HEK293 (cell line): ENCODE results near the gene SLC25A2.
A peak's percentile ranks its signal among the peaks of the same experiment; 100 is the strongest.

Experiments used
- BCL11A ChIP-seq: fragments of 450-650 bp; formaldehyde crosslinking; IDR thresholded peaks from 2 replicates; pipeline ENCODE4 v1.5.1; 2016; ENCODE audit warnings: low read depth, missing biosample characterization, missing genetic modification characterization
- GFI1B ChIP-seq: fragments of 450-650 bp; formaldehyde crosslinking; IDR thresholded peaks from 2 replicates; pipeline ENCODE4 v1.5.1; 2016; ENCODE audit warnings: missing biosample characterization, missing genetic modification characterization
- IKZF3 ChIP-seq: fragments of 450-650 bp; IDR thresholded peaks from 2 replicates; pipeline ENCODE4 v1.5.0; 2018; ENCODE audit warnings: missing biosample characterization, mild to moderate bottlenecking, missing genetic modification characterization, moderate library complexity
- KLF8 ChIP-seq: fragments of 450-650 bp; formaldehyde crosslinking; IDR thresholded peaks from 2 replicates; pipeline ENCODE4 v1.5.1; 2016; ENCODE audit warnings: missing biosample characterization, missing genetic modification characterization
- OVOL3 ChIP-seq: fragments of 450-650 bp; formaldehyde crosslinking; IDR thresholded peaks from 2 replicates; pipeline ENCODE4 v1.5.1; 2016; ENCODE audit warnings: missing biosample characterization, missing genetic modification characterization
- PATZ1 ChIP-seq: fragments of 450-650 bp; formaldehyde crosslinking; IDR thresholded peaks from 2 replicates; pipeline ENCODE4 v1.5.1; 2016; ENCODE audit warnings: missing biosample characterization, missing genetic modification characterization
- RBAK ChIP-seq: fragments of 450-650 bp; formaldehyde crosslinking; IDR thresholded peaks from 2 replicates; pipeline ENCODE4 v1.5.1; 2016; ENCODE audit warnings: missing biosample characterization, missing genetic modification characterization
- SETDB1 ChIP-seq: IDR thresholded peaks from one replicate; pipeline ENCODE4 v1.6.1; 2017; ENCODE audit warnings: mild to moderate bottlenecking, low read length, moderate library complexity, mixed read lengths; ENCODE audit not compliant: insufficient read length
- SP7 ChIP-seq: fragments of 450-650 bp; formaldehyde crosslinking; IDR thresholded peaks from 2 replicates; pipeline ENCODE4 v1.5.1; 2016; ENCODE audit warnings: missing biosample characterization, missing genetic modification characterization
- TRIM28 ChIP-seq: IDR thresholded peaks from 2 replicates; pipeline ENCODE4 v1.6.1; 2011; ENCODE audit warnings: low read length, control low read depth, borderline replicate concordance
- ZBTB26 ChIP-seq: fragments of 450-650 bp; formaldehyde crosslinking; optimal IDR thresholded peaks from 2 replicates; pipeline ENCODE3; 2016; ENCODE audit warnings: missing biosample characterization, mild to moderate bottlenecking, missing genetic modification characterization
- ZBTB7A ChIP-seq: fragments of 450-650 bp; formaldehyde crosslinking; IDR thresholded peaks from 2 replicates; pipeline ENCODE4 v1.5.1; 2016; ENCODE audit warnings: low read depth, missing biosample characterization, missing genetic modification characterization
- ZIC2 ChIP-seq: fragments of 450-650 bp; formaldehyde crosslinking; IDR thresholded peaks from 2 replicates; pipeline ENCODE4 v1.5.1; 2016; ENCODE audit warnings: missing biosample characterization, missing genetic modification characterization
- ZNF114 ChIP-seq: fragments of 450-650 bp; formaldehyde crosslinking; IDR thresholded peaks from 2 replicates; pipeline ENCODE4 v1.5.0; 2017; ENCODE audit warnings: missing biosample characterization, missing genetic modification characterization
- ZNF133 ChIP-seq: fragments of 450-650 bp; formaldehyde crosslinking; IDR thresholded peaks from 2 replicates; pipeline ENCODE4 v1.5.1; 2016; ENCODE audit warnings: missing biosample characterization, missing genetic modification characterization
- ZNF140 ChIP-seq: fragments of 450-650 bp; formaldehyde crosslinking; IDR thresholded peaks from 2 replicates; pipeline ENCODE4 v1.5.1; 2016; ENCODE audit warnings: missing biosample characterization, missing genetic modification characterization
- ZNF184 ChIP-seq: fragments of 450-650 bp; IDR thresholded peaks from 2 replicates; pipeline ENCODE4 v1.5.1; 2018; ENCODE audit warnings: missing biosample characterization, mild to moderate bottlenecking, missing genetic modification characterization
- ZNF302 ChIP-seq: fragments of 450-650 bp; formaldehyde crosslinking; IDR thresholded peaks from 2 replicates; pipeline ENCODE4 v1.5.1; 2016; ENCODE audit warnings: missing biosample characterization, missing genetic modification characterization, low read depth
- ZNF324 ChIP-seq: fragments of 450-650 bp; formaldehyde crosslinking; IDR thresholded peaks from 2 replicates; pipeline ENCODE4 v1.5.1; 2016; ENCODE audit warnings: missing biosample characterization, missing genetic modification characterization
- ZNF335 ChIP-seq: fragments of 450-650 bp; formaldehyde crosslinking; conservative IDR thresholded peaks from 2 replicates; pipeline ENCODE4 v1.5.1; 2016; ENCODE audit warnings: missing biosample characterization, missing genetic modification characterization
- ZNF37A ChIP-seq: fragments of 450-650 bp; IDR thresholded peaks from 2 replicates; pipeline ENCODE4 v1.5.1; 2018; ENCODE audit warnings: missing biosample characterization, missing genetic modification characterization
- ZNF48 ChIP-seq: fragments of 450-650 bp; formaldehyde crosslinking; IDR thresholded peaks from 2 replicates; pipeline ENCODE4 v1.5.1; 2016; ENCODE audit warnings: missing biosample characterization, missing genetic modification characterization
- ZNF488 ChIP-seq: fragments of 450-650 bp; formaldehyde crosslinking; IDR thresholded peaks from 2 replicates; pipeline ENCODE4 v1.5.1; 2016; ENCODE audit warnings: missing biosample characterization, missing genetic modification characterization
- ZNF510 ChIP-seq: fragments of 450-650 bp; formaldehyde crosslinking; IDR thresholded peaks from 2 replicates; pipeline ENCODE4 v1.5.1; 2018; ENCODE audit warnings: mild to moderate bottlenecking, missing genetic modification characterization, missing biosample characterization; ENCODE audit not compliant: insufficient replicate concordance
- ZNF544 ChIP-seq: fragments of 450-650 bp; formaldehyde crosslinking; IDR thresholded peaks from 2 replicates; pipeline ENCODE4 v1.5.0; 2017; ENCODE audit warnings: missing biosample characterization, missing genetic modification characterization
- ZNF548 ChIP-seq: fragments of 450-650 bp; formaldehyde crosslinking; IDR thresholded peaks from 2 replicates; pipeline ENCODE4 v1.5.1; 2016; ENCODE audit warnings: missing biosample characterization, missing genetic modification characterization
- ZNF610 ChIP-seq: fragments of 450-650 bp; formaldehyde crosslinking; IDR thresholded peaks from 2 replicates; pipeline ENCODE4 v1.5.1; 2016; ENCODE audit warnings: missing biosample characterization, missing genetic modification characterization, borderline replicate concordance
- ZNF624 ChIP-seq: fragments of 450-650 bp; formaldehyde crosslinking; IDR thresholded peaks from 2 replicates; pipeline ENCODE4 v1.5.1; 2017; ENCODE audit warnings: missing biosample characterization, missing genetic modification characterization
- ZNF654 ChIP-seq: fragments of 450-650 bp; formaldehyde crosslinking; IDR thresholded peaks from 2 replicates; pipeline ENCODE4 v1.5.1; 2016; ENCODE audit warnings: low read depth, missing biosample characterization, missing genetic modification characterization
- ZNF660 ChIP-seq: fragments of 450-650 bp; IDR thresholded peaks from 2 replicates; pipeline ENCODE4 v1.5.1; 2018; ENCODE audit warnings: missing biosample characterization, mild to moderate bottlenecking, missing genetic modification characterization
- ZNF677 ChIP-seq: fragments of 450-650 bp; IDR thresholded peaks from 2 replicates; pipeline ENCODE4 v1.5.0; 2018; ENCODE audit warnings: missing biosample characterization, mild to moderate bottlenecking, missing genetic modification characterization, moderate library complexity
- ZNF747 ChIP-seq: fragments of 450-650 bp; formaldehyde crosslinking; IDR thresholded peaks from 2 replicates; pipeline ENCODE4 v1.5.1; 2016; ENCODE audit warnings: missing biosample characterization, missing genetic modification characterization
- ZNF785 ChIP-seq: fragments of 450-650 bp; formaldehyde crosslinking; IDR thresholded peaks from 2 replicates; pipeline ENCODE4 v1.5.1; 2016; ENCODE audit warnings: missing biosample characterization, missing genetic modification characterization
- ZNF843 ChIP-seq: fragments of 450-650 bp; formaldehyde crosslinking; IDR thresholded peaks from 2 replicates; pipeline ENCODE4 v1.5.1; 2016; ENCODE audit warnings: missing biosample characterization, missing genetic modification characterization
- ZSCAN16 ChIP-seq: fragments of 450-650 bp; formaldehyde crosslinking; IDR thresholded peaks from 2 replicates; pipeline ENCODE4 v1.5.1; 2016; ENCODE audit warnings: missing biosample characterization, missing genetic modification characterization
- ZSCAN18 ChIP-seq: fragments of 450-650 bp; formaldehyde crosslinking; IDR thresholded peaks from 2 replicates; pipeline ENCODE4 v1.5.1; 2016; ENCODE audit warnings: missing biosample characterization, missing genetic modification characterization
- ZXDB ChIP-seq: fragments of 450-650 bp; formaldehyde crosslinking; IDR thresholded peaks from 2 replicates; pipeline ENCODE4 v1.5.1; 2016; ENCODE audit warnings: missing biosample characterization, missing genetic modification characterization

SLC25A2 gene

GRCh38 chr5:141320225-141321169 is 16.6 kb upstream of the SLC25A2 start, which contains the start of gene TAF7 (continued):
- 0 out of 2 replicates have a peak, but pooled peaks have one; percentile 31 for TF ChIP-seq SP7 (tag by site-specific recombination)
- TF ChIP-seq BCL11A (tag by site-specific recombination): no peak
- TF ChIP-seq ZXDB (tag by site-specific recombination): peak; percentile 75
- TF ChIP-seq ZNF324 (tag by site-specific recombination): peak; percentile 78
- no peak for TF ChIP-seq ZBTB7A
- TF ChIP-seq ZSCAN18: no peak
- no peak for TF ChIP-seq ZNF184
- 0 out of 2 replicates have a peak, but pooled peaks have one; percentile 7 for TF ChIP-seq PATZ1
- no peak for TF ChIP-seq ZSCAN16
- no peak for TF ChIP-seq ZNF37A (tag by site-specific recombination)
- TF ChIP-seq IKZF3 (tag by site-specific recombination): no peak
- TF ChIP-seq ZNF302: no peak
- no peak for TF ChIP-seq ZNF747 (tag by site-specific recombination)
- TF ChIP-seq ZNF610 (tag by site-specific recombination): peak; percentile 58; the same call in 1 of the 2 replicates
- TF ChIP-seq TRIM28: peak; percentile 85
- peak; percentile 45; the same call in 1 of the 2 replicates for TF ChIP-seq ZNF677 (tag by site-specific recombination)
- peak; percentile 67 for TF ChIP-seq KLF8 (tag by site-specific recombination)
- TF ChIP-seq ZNF843 (tag by site-specific recombination): no peak; the same call in 1 of the 2 replicates
- no peak for TF ChIP-seq ZNF548 (tag by site-specific recombination)
- TF ChIP-seq OVOL3 (tag by site-specific recombination): no peak
- TF ChIP-seq ZNF335 (tag by site-specific recombination): peak; percentile 60
- TF ChIP-seq ZNF48 (tag by site-specific recombination): no peak
- TF ChIP-seq ZNF785 (tag by site-specific recombination): no peak
- TF ChIP-seq ZNF660 (tag by site-specific recombination): peak; percentile 87
- TF ChIP-seq GFI1B (tag by site-specific recombination): no peak
- no peak for TF ChIP-seq RBAK
- TF ChIP-seq ZIC2: peak; percentile 27; the same call in 1 of the 2 replicates
- TF ChIP-seq ZNF133 (tag by site-specific recombination): no peak
- no peak for TF ChIP-seq ZNF544 (tag by site-specific recombination)
- TF ChIP-seq SETDB1: peak; percentile 94
- no peak for TF ChIP-seq ZNF140 (tag by site-specific recombination)
- no peak for TF ChIP-seq ZNF114 (tag by site-specific recombination)
- TF ChIP-seq ZNF654 (tag by site-specific recombination): peak; percentile 39
- peak; percentile 3 for TF ChIP-seq ZNF510 (tag by site-specific recombination)
- TF ChIP-seq ZBTB26 (tag by site-specific recombination): peak; percentile 27
- TF ChIP-seq ZNF624 (tag by site-specific recombination): no peak
- no peak for TF ChIP-seq ZNF488
